GM12878 (cell line): ENCODE measurements around the gene COL9A2. TPM values are rescaled to one million over a fixed set of nuclear protein-coding genes. Genes with fewer than 3 reads are reported as not detected.

Source experiments
- ATAC-seq: fragments of 200-7000 bp; cut with Tn5 transposase; 3 replicates; pipeline ENCODE4 v1.9.1; 2020; ENCODE audit warnings: mild to moderate bottlenecking, moderate library complexity
- BruUV-seq: library from RNA; stranded (reverse); fragments of 400-500 nt; replicated peaks from 2 replicates; lab custom pipeline; 2021; lab: Mats Ljungman, UMichigan
- CTCF ChIA-PET: fragments of 300-600 bp; sonication (Branson Sonifier 250); formaldehyde crosslinking; extraction: SDS; loops from one replicate; lab custom pipeline; 2021; ENCODE audit warnings: inconsistent platforms; lab: Yijun Ruan, JAX
- POLR2A ChIA-PET: fragments of 350-600 bp; formaldehyde crosslinking; extraction: SDS; loops from one replicate; lab custom pipeline; 2021; ENCODE audit warnings: inconsistent platforms; lab: Charles Lee
- RAD21 ChIA-PET: fragments of 300-600 bp; sonication (Branson Sonifier 250); formaldehyde crosslinking; loops from one replicate; lab custom pipeline; 2023; ENCODE audit warnings: antibody characterized with exemption; ENCODE audit not compliant: unreplicated experiment; lab: Charles Lee
- SMC1A ChIA-PET: fragments of 300-600 bp; sonication (Branson Sonifier 250); formaldehyde crosslinking; loops from one replicate; lab custom pipeline; 2023; ENCODE audit not compliant: unreplicated experiment, uncharacterized antibody; lab: Charles Lee
- DNase-seq: peaks from one replicate; pipeline ENCODE4 v3.0.0-alpha.2; 2011; ENCODE audit warnings: low read depth, low spot score
- FAIRE-seq: peaks from 3 replicates; lab custom pipeline; 2011; peaks lifted over from hg19 to GRCh38; lab: Jason Lieb, UNC
- H2AFZ ChIP-seq: 2 replicates; pipeline ENCODE4 v1.6.0; 2011; ENCODE audit warnings: low read depth, low read length, control low read depth; ENCODE audit not compliant: control insufficient read depth
- H3K27ac ChIP-seq: 2 replicates; pipeline ENCODE4 v1.5.1; 2011; ENCODE audit warnings: control low read depth; ENCODE audit not compliant: control insufficient read depth, insufficient read depth
- H3K27me3 ChIP-seq, 2 experiments: replicated peaks in 1 of 2; 2 replicates each; pipeline versions ENCODE4 v1.6.0 to v1.6.1; 2011; ENCODE audit warnings: low read length in 1 of 2; ENCODE audit not compliant: control insufficient read depth in 2 of 2, insufficient read depth in 2 of 2
- H3K36me3 ChIP-seq, 2 experiments: 2 replicates each; pipeline ENCODE4 v1.5.1; 2011; ENCODE audit warnings: low read length in 1 of 2; ENCODE audit not compliant: control insufficient read depth in 2 of 2, insufficient read depth in 2 of 2
- H3K4me1 ChIP-seq: 2 replicates; pipeline ENCODE4 v1.6.1; 2011; ENCODE audit warnings: mild to moderate bottlenecking, low read length, moderate library complexity, mixed read lengths; ENCODE audit not compliant: control insufficient read depth, insufficient read depth
- H3K4me2 ChIP-seq: 2 replicates; pipeline ENCODE4 v1.6.0; 2011; ENCODE audit warnings: control low read depth; ENCODE audit not compliant: control insufficient read depth, insufficient read depth
- H3K4me3 ChIP-seq: fragments of 200-600 bp; sonication (generic); 2 replicates; pipeline ENCODE4 v1.5.1; 2016
- H3K79me2 ChIP-seq: 2 replicates; pipeline ENCODE4 v1.6.0; 2011; ENCODE audit warnings: low read length; ENCODE audit not compliant: control insufficient read depth, insufficient read depth
- H3K9ac ChIP-seq: 2 replicates; pipeline ENCODE4 v1.8.0; 2011; ENCODE audit warnings: low read length, control low read depth, mixed read lengths; ENCODE audit not compliant: control insufficient read depth, insufficient read depth
- H3K9me3 ChIP-seq: replicated peaks from 3 replicates; pipeline ENCODE4 v1.5.1; 2011; ENCODE audit warnings: mild to moderate bottlenecking, low read length; ENCODE audit not compliant: control insufficient read depth, insufficient read depth
- H4K20me1 ChIP-seq: 2 replicates; pipeline ENCODE4 v1.6.0; 2011; ENCODE audit not compliant: control insufficient read depth, insufficient read depth
- ATF2 ChIP-seq: IDR thresholded peaks from 2 replicates; pipeline ENCODE4 v1.6.1; 2012; ENCODE audit warnings: low read length, inconsistent platforms
- EP300 ChIP-seq, 2 experiments: fragments of 150-350 bp in 1 of 2; IDR thresholded peaks; 2 replicates each; pipeline ENCODE4 v1.6.1; 2011 to 2012; ENCODE audit warnings: low read depth in 2 of 2, low read length in 2 of 2, borderline replicate concordance in 1 of 2, improper control_type of control experiment in 1 of 2, inconsistent platforms in 1 of 2; ENCODE audit not compliant: control insufficient read depth in 1 of 2
- ESRRA ChIP-seq: IDR thresholded peaks from 2 replicates; pipeline ENCODE4 v1.6.1; 2012; ENCODE audit warnings: mild to moderate bottlenecking, low read length, improper control_type of control experiment
- HCFC1 ChIP-seq: fragments of 150-350 bp; IDR thresholded peaks from 2 replicates; pipeline ENCODE4 v1.6.1; 2014; ENCODE audit warnings: low read length
- JUNB ChIP-seq: IDR thresholded peaks from 2 replicates; pipeline ENCODE4 v1.6.1; 2016; ENCODE audit warnings: antibody characterized with exemption, mild to moderate bottlenecking
- NFIC ChIP-seq: IDR thresholded peaks from 2 replicates; pipeline ENCODE4 v1.6.1; 2012; ENCODE audit warnings: low read depth, mild to moderate bottlenecking, inconsistent platforms, low read length, moderate library complexity
- NR2C2 ChIP-seq: IDR thresholded peaks from 2 replicates; pipeline ENCODE4 v1.6.1; 2011; ENCODE audit warnings: borderline replicate concordance, low read depth; ENCODE audit not compliant: control insufficient read depth, insufficient read length
- RB1 ChIP-seq: fragments of 450-650 bp; formaldehyde crosslinking; IDR thresholded peaks from 2 replicates; pipeline ENCODE4 v1.6.1; 2017; ENCODE audit warnings: mild to moderate bottlenecking, borderline replicate concordance
- RUNX3 ChIP-seq: IDR thresholded peaks from 2 replicates; pipeline ENCODE4 v1.6.1; 2012; ENCODE audit warnings: low read length, inconsistent platforms
- ZBTB33 ChIP-seq: fragments of 450-650 bp; IDR thresholded peaks from 2 replicates; pipeline ENCODE4 v1.6.1; 2017; ENCODE audit warnings: mild to moderate bottlenecking
- ZNF687 ChIP-seq: fragments of 450-650 bp; IDR thresholded peaks from 2 replicates; pipeline ENCODE4 v1.6.1; 2017; ENCODE audit warnings: mild to moderate bottlenecking, moderate library complexity
- WGBS: methylation state at CpG from one replicate; pipeline ENCODE4 v1.1.6; 2016; ENCODE audit warnings: low lambda C conversion rate; ENCODE audit not compliant: insufficient replicate concordance, insufficient coverage; ENCODE audit errors: missing lambda C conversion rate; 5-methylcytosine and 5-hydroxymethylcytosine counted together
- in situ Hi-C: fragments of 300-500 bp; cut with MboI; formaldehyde crosslinking; loops from 9 replicates; pipeline ENCODE4 v1.14.3; 2018; ENCODE audit warnings: mixed read lengths
- intact Hi-C: fragments of 100-400 bp; cut with micrococcal nuclease; formaldehyde crosslinking; loops from one replicate; pipeline ENCODE4 v1.14.2; 2022; ENCODE audit not compliant: unreplicated experiment
- polyA plus RNA-seq, 11 experiments: library from polyadenylated mRNA; depleted of rRNA in 4 of 11; unstranded in 6 of 11; stranded (reverse) in 5 of 11; fragments of >200 nt; fragmentation: Nextera tagmentation in 4 of 11; fragmentation: Illumina TruSeq in 1 of 11; extraction: Ambion mirVana in 4 of 11; extraction: Trizol in 1 of 11; gene quantifications; 1 replicate in 1 of 11; 2 replicates in 10 of 11; pipeline versions ENCODE4 v1.2.1 to v1.2.3, GENCODE V29; 2011 to 2016; ENCODE audit warnings: inconsistent platforms in 2 of 11, missing spikeins in 2 of 11, low read depth in 1 of 11
- total RNA-seq, 4 experiments: library from RNA; depleted of rRNA in 3 of 4; stranded (reverse); fragments of >200 nt in 3 of 4; fragmentation: Illumina TruSeq in 1 of 4; extraction: Trizol in 1 of 4; gene quantifications; 2 replicates each; pipeline versions ENCODE4 v1.2.1 to v1.2.3, GENCODE V29; 2013 to 2021

The COL9A2 gene
- total and polyA plus RNA-seq, 10 of the 15 experiments (the other 5 are each of a cell fraction or from before 2014, with no cell fraction given), result 3.1 to 63.3 (median 22.4) TPM

- RAD21 ChIA-PET, result interaction anchor here (0.7 to 0.8 kb wide), 2 partner anchors 8 to 42 kb away, joined by 3 read pairs; no protein-coding TSS in a partner anchor
- Histone ChIP-seq H3K27me3 (no peaks in the 10 kb centered on the region), H2AFZ (no peak overlapping the region), H3K79me2 (no peaks in the 10 kb centered on the region), H3K4me2 (no peak overlapping the region; the same call in 1 of the 2 replicates), H3K4me1 (peaks cover 5% of the 10 kb centered on the region; the same call in 1 of the 2 replicates), H4K20me1 (no peaks in the 10 kb centered on the region), H3K9ac (no peak overlapping the region), H3K9me3 (no peaks in the 10 kb centered on the region), H3K27ac (no peak overlapping the region; the same call in 1 of the 2 replicates), H3K4me3 (no peak overlapping the region; the same call in 1 of the 2 replicates), H3K36me3 (peaks cover 2 to 17% of the 10 kb centered on the region in 2 experiments)
- POLR2A ChIA-PET, result interaction anchor here (0.6 to 1.5 kb wide), 2 partner anchors 10 to 95 kb away, joined by 3 to 6 read pairs; no protein-coding TSS in a partner anchor
- no peak for DNase-seq
- intact Hi-C loops (no loop called here), in situ Hi-C loops (no loop called here)
- FAIRE-seq, result no peak
- WGBS, result 22% methylated on average over 3 of the region's 3 CpGs
- no TSS peak for BruUV-seq
- SMC1A ChIA-PET, result interaction anchor here (1.2 to 2.2 kb wide), 3 partner anchors 9 to 120 kb away, joined by 3 to 9 read pairs (median 4); no protein-coding TSS in a partner anchor
- ATAC-seq, result peak; percentile 58
- CTCF ChIA-PET, result interaction anchor here (0.6 to 1.7 kb wide), 5 partner anchors 43 to 577 kb away, joined by 3 to 8 read pairs (median 4); no protein-coding TSS in a partner anchor
- no peak for TF ChIP-seq ZNF687
- no peak for TF ChIP-seq HCFC1
- peak; percentile 80; the same call in 1 of the 2 replicates for TF ChIP-seq ZBTB33
- TF ChIP-seq NFIC, result peak; percentile 24; the same call in 1 of the 2 replicates
- TF ChIP-seq RB1, result no peak
- no peak for TF ChIP-seq EP300 (IDR thresholded peaks at IDR 0.05; ENCODE audit: borderline replicate concordance in 1 of 2, control insufficient read depth in 1 of 2, low read depth in 2 of 2, low read length in 2 of 2)
- TF ChIP-seq RUNX3, result peak; percentile 26; the same call in 1 of the 2 replicates
- TF ChIP-seq ATF2, result peak; percentile 40; the same call in 1 of the 2 replicates
- no peak for TF ChIP-seq ESRRA
- peak; percentile 32; the same call in 1 of the 2 replicates for TF ChIP-seq JUNB
- TF ChIP-seq NR2C2, result no peak
These were observed 44.4 kb downstream of the COL9A2 start for GRCh38 chr1:40272653-40273213.
